NCI-H2107 treated with DMSO at 0.1 percent for 48 hours (cell line): ENCODE results near the gene OR52E2.
"Not testable (repeated sequence)": the region's sequence is repeated elsewhere in the genome, so short reads cannot be mapped to it uniquely, and the experiment has no call there.

ENCODE experiments used
- DNase-seq: peaks from one replicate; lab custom pipeline; 2025; ENCODE audit not compliant: unreplicated experiment; lab: John Stamatoyannopoulos, UW

OR52E2 gene

DNA sequence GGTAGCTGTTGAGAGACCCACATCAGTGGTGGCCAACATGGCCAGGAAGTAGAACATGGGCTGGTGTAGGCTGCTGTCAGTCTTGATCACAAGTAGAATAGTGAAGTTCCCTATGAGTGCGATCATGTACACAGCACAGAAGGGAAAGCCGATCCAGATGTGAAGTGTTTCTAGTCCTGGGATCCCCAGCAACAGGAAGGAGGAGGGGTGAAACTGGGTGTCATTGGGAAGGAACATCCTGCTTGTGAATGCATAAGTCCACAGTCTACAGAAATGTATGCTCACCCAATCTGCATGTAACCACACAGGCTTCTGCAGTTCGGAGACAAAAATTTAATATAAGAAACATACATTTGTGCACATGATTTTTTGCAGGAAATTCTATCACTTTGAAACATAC lies at the start of gene OR52E2:
OR52E2 (minus strand) TSS at position 237 of the 400 bp plus-strand sequence; CDS start at position 237, 0 bp downstream.
- no peak for DNase-seq

- DNase-seq: no peak
Observed at GRCh38 chr11:5107285-5107684, 47.9 kb upstream of the OR52E2 start.

DNA sequence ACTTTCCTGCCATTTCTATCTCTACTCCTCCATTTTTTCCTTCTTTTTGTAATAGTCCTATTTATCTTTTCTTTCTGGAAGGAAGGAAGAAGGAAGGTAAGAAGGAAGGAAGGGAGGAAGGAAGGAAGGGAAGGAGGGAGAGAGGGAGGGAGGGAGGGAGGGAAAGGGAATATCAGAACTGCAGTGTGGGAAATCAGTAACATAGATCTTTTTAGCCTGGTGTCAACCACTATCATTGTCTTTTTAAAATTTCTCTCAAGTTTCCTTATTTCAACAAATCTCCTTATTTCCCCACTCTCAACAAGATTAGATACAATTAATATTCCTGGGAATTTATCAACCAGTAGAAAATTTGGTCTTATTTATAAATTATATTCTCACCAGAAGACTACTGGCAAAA lies 43.6 kb upstream of the OR52E2 start:
- no peak for DNase-seq

DNA sequence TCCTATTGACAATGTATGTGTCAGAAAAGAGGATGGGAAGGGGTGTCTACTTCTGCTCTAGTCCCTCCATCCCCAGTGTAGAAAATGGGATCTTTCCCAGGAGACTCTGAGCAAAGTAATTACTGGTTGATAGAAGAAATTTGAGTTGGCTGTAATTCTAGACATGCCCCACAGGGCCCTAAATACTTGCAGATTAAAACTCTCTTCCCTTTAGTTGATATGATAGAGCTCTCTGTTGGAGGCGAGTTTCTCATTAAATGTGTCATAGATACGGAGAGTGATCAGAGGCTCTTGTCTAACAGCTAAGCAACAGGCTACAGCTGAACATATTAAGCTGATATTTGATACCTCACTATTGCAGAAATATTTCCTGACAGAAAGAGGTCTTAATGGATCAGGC lies 42.8 kb upstream of the OR52E2 start:
- DNase-seq: no peak

DNA sequence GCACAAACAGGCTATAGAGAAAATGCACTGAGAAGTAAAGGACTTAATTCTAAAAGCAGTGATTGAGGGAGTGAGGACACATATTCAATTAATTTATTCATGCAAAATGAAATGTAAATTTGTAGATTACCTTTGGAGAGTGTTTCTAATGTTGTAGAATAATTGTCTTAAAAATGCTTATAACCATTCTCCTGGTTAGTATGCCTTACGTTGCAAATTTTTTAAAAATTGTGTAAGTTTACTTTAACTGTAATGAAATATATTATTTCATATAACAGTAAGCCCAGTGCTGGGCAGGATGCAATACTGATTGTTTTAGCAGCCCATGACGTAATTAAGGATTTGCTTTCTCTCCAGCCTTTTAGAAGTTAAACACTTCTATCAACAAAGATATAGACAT lies 36.6 kb upstream of the OR52E2 start:
- DNase-seq: no peak

DNA sequence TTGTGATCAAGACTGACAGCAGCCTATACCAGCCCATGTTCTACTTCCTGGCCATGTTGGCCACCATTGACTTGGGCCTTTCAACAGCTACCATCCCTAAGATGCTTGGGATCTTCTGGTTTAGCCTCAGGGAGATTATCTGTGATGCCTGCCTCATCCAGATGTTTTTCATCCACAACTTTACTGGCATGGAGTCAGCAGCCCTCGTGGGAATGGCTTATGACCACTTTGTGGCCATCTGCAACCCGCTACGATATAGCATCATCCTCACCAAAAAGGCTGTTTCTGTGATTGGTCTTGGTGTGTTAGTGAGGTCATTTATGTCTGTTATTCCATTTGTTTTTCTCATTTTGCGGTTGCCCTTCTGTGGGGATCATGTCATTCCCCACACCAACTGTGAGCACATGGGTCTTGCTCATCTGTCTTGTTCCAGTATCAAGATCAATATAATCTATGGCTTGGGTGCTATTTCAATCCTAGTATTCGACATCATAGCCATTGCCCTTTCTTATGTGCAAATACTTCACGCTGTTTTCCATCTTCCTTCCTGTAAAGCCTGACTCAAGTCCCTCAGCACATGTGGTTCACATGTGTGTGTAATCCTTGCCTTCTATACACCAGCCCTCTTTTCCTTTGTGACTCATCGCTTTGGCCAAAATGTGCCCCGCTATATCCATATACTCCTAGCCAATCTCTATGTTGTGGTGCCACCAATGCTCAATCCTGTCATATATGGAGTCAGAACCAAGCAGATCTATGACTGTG lies 33.6 kb upstream of the OR52E2 start:
- no peak for DNase-seq

- DNase-seq: no peak
Observed at GRCh38 chr11:5090668-5091067, 31.2 kb upstream of the OR52E2 start.

- no peak for DNase-seq
Observed at GRCh38 chr11:5088556-5088955, 29.1 kb upstream of the OR52E2 start.

GRCh38 chr11:5083602-5084001 lies 24.2 kb upstream of the OR52E2 start:
- DNase-seq: no peak

DNA sequence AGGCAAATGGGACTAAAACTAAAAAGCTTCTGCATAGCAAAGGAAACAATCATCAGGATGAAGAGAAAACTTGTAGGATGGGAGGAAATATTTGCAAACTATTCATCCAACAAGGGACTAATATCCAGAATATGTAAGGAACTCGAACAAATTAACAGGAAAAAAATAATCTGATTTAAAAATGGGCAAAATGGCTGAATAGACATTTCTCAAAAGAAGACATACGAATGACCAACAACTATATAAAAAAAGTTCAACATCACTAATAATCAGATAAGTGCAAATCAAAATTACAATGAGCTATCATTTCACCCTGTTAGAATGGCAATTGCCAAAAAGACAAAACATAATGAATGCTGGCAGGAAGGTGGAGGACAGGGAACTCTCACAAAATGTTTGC lies 22.0 kb upstream of the OR52E2 start:
- no peak for DNase-seq

GRCh38 chr11:5071799-5072198 lies 12.4 kb upstream of the OR52E2 start:
- no peak for DNase-seq

DNA sequence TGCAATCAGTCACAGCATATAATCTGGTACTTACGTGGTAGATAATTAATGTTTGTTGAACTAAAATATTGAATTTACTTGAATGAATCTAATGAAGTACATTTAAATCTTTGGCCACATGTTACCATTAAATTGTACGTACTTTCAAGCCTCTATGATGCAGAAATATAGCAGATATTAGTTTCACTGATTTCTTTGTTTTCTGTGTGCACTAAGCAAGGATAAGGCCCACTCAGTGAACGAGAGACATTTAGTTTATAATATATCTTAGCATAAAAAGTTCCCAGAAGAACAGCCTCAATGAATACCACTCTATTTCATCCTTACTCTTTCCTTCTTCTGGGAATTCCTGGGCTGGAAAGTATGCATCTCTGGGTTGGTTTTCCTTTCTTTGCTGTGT lies 9.8 kb upstream of the OR52E2 start, which contains the start of gene OR52E1:
OR52E1 (plus strand) TSS at position 301 of the 400 bp plus-strand sequence.
- DNase-seq: no peak

DNA sequence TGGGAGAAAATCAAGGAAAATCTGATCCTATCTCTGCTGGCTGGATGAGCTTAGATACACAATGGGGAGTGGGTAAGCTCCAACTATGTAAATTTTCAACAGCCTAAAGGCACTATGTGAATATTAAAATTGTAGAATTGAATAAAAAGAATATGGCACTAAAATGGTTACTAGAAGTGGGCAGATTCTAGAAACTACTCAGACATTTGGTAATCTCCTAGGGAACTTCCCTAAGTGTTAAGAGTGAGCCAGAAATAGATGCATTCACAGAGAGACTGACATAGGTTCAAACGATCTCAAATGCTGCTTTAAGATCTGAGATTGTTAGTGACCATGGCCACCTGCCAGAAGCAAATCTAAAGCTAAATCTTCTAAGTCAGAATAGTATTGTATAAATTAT lies 5.6 kb upstream of the OR52E2 start:
- DNase-seq: no peak

DNA sequence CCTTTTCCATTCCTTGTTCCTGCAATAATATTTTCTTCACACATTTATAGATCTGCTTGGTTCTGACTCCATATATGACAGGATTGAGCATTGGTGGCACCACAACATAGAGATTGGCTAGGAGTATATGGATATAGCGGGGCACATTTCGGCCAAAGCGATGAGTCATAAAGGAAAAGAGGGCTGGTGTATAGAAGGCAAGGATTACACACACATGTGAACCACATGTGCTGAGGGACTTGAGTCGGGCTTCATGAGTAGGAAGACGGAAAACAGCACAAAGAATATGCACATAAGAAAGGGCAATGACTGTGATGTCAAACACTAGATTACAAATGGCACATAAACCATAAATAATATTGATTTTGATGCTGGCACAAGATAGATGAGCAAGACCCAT lies 748 bp downstream of the OR52E2 start:
- not testable (repeated sequence) for DNase-seq

- DNase-seq: no peak
Observed at GRCh38 chr11:5046754-5047330, 12.6 kb downstream of the OR52E2 start.

GRCh38 chr11:5046226-5046625 lies 13.2 kb downstream of the OR52E2 start, which contains the start of gene OR52J3:
OR52J3 (plus strand) TSS chr11:5046526; CDS start chr11:5046526, 0 bp downstream.
- no peak for DNase-seq

DNA sequence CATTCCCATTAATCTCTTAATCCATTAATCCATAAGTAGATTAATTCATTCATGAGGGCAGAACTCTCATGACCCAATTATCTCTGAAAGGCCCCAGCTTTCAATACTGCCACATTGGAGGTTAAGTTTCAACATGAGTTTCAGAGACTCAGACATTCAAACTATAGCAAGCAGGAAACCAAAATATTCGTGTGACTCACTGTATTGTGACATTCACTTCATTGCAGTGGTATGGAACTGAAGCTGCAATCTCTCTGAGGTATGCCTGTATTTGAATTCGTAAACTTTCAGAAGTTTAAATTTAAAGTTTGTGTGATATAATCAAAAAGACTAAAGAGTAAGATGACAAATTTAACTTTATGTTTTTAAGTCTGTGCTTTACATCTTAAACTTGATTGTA lies 16.0 kb downstream of the OR52E2 start:
- no peak for DNase-seq

GRCh38 chr11:5042091-5042490 lies 17.3 kb downstream of the OR52E2 start:
- DNase-seq: no peak

- no peak for DNase-seq
Observed at GRCh38 chr11:5040876-5041275, 18.6 kb downstream of the OR52E2 start.

GRCh38 chr11:5038341-5038740 lies 21.1 kb downstream of the OR52E2 start:
- no peak for DNase-seq

GRCh38 chr11:5037926-5038325 lies 21.5 kb downstream of the OR52E2 start:
- DNase-seq: no peak

GRCh38 chr11:5036669-5037068 lies 22.8 kb downstream of the OR52E2 start:
- no peak for DNase-seq

DNA sequence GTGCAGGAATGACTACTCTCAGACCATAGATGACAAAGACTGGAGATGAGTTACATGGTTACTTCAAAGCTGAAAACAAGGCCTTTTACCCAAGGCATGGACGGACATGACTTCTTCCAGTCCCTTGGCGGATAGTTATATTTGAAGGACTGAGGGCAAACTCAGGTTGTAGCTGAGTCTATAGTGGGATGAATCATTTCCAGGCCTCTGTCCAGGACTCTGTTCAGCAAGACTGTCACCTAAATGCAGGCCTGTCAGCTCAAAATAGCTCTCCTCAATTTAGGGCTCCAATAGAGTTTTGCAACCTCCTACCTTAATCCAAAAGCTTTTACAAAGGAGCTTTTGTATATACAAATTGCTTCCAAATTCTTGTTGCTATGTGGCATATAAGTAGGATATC lies 37.4 kb downstream of the OR52E2 start:
- DNase-seq: no peak
